GM12873 (cell line): Measurements from ENCODE around the gene MSI2.

Experiments
- TF ChIP-seq, protein P1 (sequence below): IDR thresholded peaks from 2 replicates; pipeline ENCODE4 v1.5.1; 2012; ENCODE audit warnings: low read depth, mild to moderate bottlenecking, moderate library complexity, low read length, control low read depth; ENCODE audit not compliant: insufficient read depth; ENCODE audit errors: missing control alignments

The MSI2 gene

DNA sequence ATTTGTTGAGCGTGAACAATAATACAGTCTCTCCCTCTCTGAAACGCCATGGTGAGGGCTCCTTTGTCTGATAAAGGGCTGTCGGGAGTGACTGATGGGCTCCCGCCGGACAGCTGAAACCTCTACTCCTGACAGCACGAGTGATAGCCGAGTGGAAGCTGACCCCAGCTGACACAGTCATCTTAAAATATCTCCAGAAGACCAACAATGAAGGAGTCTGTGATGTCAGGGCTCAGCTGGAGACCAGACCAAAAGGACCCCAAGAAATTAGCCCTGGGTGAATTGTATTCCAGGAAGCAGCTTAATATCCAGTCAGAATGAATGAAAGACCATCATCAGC, 466.4 kb downstream of the MSI2 start:
- TF ChIP-seq, protein P1, sequence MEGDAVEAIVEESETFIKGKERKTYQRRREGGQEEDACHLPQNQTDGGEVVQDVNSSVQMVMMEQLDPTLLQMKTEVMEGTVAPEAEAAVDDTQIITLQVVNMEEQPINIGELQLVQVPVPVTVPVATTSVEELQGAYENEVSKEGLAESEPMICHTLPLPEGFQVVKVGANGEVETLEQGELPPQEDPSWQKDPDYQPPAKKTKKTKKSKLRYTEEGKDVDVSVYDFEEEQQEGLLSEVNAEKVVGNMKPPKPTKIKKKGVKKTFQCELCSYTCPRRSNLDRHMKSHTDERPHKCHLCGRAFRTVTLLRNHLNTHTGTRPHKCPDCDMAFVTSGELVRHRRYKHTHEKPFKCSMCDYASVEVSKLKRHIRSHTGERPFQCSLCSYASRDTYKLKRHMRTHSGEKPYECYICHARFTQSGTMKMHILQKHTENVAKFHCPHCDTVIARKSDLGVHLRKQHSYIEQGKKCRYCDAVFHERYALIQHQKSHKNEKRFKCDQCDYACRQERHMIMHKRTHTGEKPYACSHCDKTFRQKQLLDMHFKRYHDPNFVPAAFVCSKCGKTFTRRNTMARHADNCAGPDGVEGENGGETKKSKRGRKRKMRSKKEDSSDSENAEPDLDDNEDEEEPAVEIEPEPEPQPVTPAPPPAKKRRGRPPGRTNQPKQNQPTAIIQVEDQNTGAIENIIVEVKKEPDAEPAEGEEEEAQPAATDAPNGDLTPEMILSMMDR, result no peak

DNA sequence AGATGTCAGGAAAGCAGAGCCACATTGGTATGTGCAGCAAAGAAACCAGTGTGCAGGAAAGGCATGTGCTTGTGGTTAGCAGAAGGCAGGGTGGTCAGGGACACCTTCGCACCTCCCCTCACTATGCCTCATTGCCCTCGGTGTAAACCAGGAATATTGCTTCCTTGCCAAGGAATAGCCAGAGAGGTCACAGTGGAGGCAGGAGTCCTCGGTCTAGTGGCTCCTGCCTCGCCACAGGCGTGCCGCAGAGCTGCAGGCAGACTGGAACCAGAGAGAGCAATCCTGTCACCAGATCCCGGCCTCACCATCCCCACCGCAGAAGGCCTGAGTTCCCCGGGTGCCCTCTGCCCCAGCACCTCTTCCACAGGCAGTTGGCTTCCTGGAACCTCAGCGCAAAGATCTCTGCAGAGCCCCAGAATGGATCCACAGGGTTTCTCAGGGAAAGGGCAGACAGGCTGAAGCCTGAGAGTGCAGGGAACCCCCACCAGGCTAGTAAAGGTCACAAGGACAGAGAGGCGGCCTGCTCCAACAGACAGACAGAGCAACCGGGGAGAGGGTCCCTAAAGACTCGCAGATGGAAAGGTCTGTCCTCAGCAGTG, 467.2 kb downstream of the MSI2 start:
- TF ChIP-seq, protein P1, result no peak

DNA sequence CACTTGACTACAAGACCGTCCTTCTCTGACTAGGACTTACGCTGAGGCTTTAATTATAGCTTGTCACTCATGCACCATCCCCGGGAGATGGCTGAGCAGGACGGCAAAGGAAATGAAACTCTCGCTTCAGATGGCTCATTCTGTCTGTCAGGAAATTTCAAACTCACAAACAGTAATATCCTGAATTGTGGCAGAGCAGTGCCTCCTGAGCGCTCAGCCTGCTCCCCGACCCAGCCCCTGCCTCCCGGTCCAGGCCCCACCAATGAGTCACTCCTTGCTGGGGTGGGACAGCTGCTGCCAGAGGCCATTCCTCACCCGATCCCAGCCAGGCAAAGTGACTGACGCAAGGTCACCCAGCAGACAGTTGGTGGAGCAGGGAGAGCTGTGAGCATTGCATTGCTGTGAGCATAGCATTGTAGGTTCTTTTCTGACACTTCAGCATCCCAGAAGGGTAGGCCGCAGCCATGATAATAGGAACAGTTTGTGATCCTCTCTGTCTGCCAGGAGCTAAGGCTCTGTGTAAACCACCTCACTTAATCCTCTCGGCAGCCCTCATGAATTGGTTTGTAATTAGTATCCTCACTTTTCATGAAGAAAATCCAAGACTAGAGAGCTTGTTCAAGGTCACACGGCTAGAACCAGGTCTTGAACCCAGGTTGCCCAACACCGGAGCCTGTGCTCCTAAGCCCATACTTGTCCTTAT, 467.9 kb downstream of the MSI2 start:
- TF ChIP-seq, protein P1, result no peak

DNA sequence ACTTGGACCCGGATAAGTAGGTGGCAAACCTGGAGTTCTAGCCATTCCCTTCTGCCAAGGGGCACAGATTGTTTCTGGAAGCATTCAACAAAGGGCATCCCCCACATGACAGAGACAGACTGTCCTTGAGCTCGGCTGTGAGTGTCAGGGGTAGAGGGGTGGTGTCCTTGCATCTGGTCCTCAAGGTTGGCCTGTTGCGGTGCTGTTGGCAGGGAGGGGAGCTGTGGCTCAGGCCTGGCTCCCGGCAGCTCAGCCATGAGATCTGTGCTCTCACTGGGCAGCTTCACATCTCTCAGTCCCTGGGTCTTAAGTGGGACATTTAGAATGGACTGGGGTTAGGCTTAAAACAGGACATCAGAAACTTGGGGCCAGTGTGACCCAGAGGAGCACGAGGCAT, 468.4 kb downstream of the MSI2 start:
- TF ChIP-seq, protein P1, result no peak

DNA sequence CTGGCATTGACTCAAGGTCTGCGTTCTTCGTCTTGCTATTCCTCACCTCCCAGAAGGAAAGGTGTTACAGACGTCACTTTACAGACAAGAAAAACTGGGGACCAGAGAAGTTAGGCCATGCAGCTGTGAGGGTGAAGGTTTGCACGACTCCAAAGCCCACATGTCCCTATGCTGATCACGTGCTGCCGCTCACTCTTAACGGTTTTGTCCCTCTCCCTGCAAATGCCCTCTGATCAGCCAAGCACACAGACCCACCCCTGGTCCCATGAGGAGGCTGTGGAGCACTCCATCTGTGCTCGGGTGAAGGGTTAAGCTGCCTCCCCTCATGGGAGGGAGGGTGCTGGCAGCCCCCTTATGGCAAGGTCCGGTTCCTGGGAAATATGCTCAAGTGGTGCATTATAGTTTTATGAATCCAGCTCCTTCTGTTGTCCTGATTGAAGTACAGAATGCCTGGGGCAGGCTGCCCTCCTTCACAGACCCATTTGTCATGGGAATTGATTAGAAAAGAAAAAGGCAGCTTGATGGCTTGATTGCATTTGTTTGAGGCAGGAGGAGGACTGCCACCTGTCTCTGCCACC, 470.0 kb downstream of the MSI2 start:
- TF ChIP-seq, protein P1, result no peak

DNA sequence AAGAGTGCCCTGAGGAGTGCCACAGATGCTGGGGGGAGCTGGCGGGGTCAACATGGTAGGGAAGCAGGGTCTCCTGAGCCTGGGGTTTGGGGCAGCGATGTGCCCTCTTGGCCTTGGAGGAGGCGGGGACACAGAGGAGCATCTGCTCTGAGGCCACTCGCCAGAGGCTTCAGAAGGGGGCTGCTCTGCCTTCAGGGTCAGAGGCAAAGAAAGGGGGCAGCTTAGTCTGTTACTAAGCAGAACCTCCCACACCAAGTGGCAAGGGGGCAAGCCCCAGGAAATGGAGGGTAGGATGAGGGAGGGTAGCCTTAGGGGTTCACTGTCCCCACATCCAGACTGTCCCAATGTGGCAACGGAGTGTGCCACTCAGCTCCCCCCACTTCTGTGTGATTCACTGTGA, 470.5 kb downstream of the MSI2 start:
- TF ChIP-seq, protein P1, result no peak

DNA sequence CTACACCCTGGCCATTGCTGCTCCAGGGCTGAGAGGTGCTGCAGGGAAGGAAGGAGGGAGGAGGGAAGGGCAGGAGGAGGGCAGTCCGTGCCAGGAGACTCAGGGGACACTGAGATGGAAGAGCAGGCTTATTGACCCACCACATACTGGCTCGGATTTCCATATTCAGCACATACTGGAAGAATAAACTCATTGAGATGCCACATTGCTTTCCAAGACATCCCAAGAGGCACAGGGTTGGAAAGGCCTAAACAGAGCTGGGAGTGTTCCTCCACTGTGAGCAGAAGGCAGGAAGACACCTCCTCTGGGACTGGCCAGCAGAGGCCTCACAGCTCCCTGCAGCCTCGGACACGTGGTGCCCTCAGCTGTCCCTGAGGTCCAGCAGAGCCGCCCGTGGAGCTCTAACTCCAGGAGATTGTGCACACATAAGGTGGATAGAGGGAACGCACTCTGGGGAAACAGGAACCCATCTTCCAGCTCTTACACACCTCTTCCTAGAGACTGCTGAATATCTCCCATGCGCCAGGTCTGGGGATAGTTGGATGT, 471.4 kb downstream of the MSI2 start:
- TF ChIP-seq, protein P1, result no peak
